Gastroesophageal sphincter (tissue), 4 donors: ENCODE results near the gene FBXL17. TPM values are rescaled to one million over a fixed set of nuclear protein-coding genes. Genes with fewer than 3 reads are reported as not detected.

ENCODE experiments used
- ATAC-seq: fragments of 150-250 bp; one replicate; pipeline ENCODE4 v1.9.1; 2016; ENCODE audit warnings: mild to moderate bottlenecking, moderate library complexity
- H3K27ac ChIP-seq, 4 donors: fragments of 200-600 bp; sonication (generic) in 3 of 4; 1 replicate in 3 of 4; 2 replicates in 1 of 4; pipeline ENCODE4 v1.5.1; 2016 to 2019
- H3K27me3 ChIP-seq: fragments of 200-600 bp; sonication (generic); one replicate; pipeline ENCODE4 v1.5.1; 2019
- H3K36me3 ChIP-seq, 2 donors: fragments of 200-600 bp; sonication (generic); one replicate each; pipeline ENCODE4 v1.5.1; 2019; ENCODE audit warnings: control low read depth in 1 of 2
- H3K4me1 ChIP-seq, 3 donors: fragments of 200-600 bp; sonication (generic); 1 replicate in 2 of 3; 2 replicates in 1 of 3; pipeline ENCODE4 v1.5.1; 2016 to 2019; ENCODE audit warnings: control low read depth in 2 of 3
- H3K4me3 ChIP-seq, 2 donors: fragments of 200-600 bp; sonication (generic); one replicate each; pipeline ENCODE4 v1.5.1; 2019; ENCODE audit warnings: mild to moderate bottlenecking in 1 of 2, moderate library complexity in 1 of 2
- H3K9me3 ChIP-seq, 3 donors: fragments of 200-600 bp; sonication (generic); one replicate each; pipeline ENCODE4 v1.5.1; 2017 to 2019; ENCODE audit warnings: control low read depth in 2 of 3
- CTCF ChIP-seq, 4 experiments: fragments of 200-600 bp in 2 of 4; fragments of 450-650 bp in 2 of 4; sonication (generic) in 1 of 4; IDR thresholded peaks; one replicate each; pipeline ENCODE4 v1.5.1; 2017 to 2019; ENCODE audit warnings: antibody characterized with exemption in 4 of 4, mild to moderate bottlenecking in 2 of 4, moderate library complexity in 2 of 4
- EP300 ChIP-seq: sonication (generic); formaldehyde crosslinking; IDR thresholded peaks from one replicate; pipeline ENCODE4 v1.6.1; 2017; ENCODE audit warnings: antibody characterized with exemption, mild to moderate bottlenecking
- POLR2A ChIP-seq, 2 donors: fragments of 450-650 bp; IDR thresholded peaks; one replicate each; pipeline ENCODE4 v1.6.1; 2017; ENCODE audit warnings: antibody characterized with exemption in 2 of 2, mild to moderate bottlenecking in 2 of 2, moderate library complexity in 1 of 2
- POLR2AphosphoS5 ChIP-seq: sonication (generic); formaldehyde crosslinking; IDR thresholded peaks from one replicate; pipeline ENCODE4 v1.6.1; 2017; ENCODE audit warnings: antibody characterized with exemption
- WGBS, 2 donors: methylation state at CpG; one replicate each; pipeline ENCODE4 v1.1.5; 2018; ENCODE audit warnings: low coverage in 1 of 2; 5-methylcytosine and 5-hydroxymethylcytosine counted together
- total RNA-seq, 4 donors: library from RNA; depleted of rRNA; stranded (reverse); fragments of >200 nt; gene quantifications; one replicate each; pipeline ENCODE4 v1.1.0, GENCODE V29; 2016

Gene FBXL17
- total RNA-seq, 4 donors from 2014 or later = 15.3 to 25.5 (median 21.7) TPM

DNA sequence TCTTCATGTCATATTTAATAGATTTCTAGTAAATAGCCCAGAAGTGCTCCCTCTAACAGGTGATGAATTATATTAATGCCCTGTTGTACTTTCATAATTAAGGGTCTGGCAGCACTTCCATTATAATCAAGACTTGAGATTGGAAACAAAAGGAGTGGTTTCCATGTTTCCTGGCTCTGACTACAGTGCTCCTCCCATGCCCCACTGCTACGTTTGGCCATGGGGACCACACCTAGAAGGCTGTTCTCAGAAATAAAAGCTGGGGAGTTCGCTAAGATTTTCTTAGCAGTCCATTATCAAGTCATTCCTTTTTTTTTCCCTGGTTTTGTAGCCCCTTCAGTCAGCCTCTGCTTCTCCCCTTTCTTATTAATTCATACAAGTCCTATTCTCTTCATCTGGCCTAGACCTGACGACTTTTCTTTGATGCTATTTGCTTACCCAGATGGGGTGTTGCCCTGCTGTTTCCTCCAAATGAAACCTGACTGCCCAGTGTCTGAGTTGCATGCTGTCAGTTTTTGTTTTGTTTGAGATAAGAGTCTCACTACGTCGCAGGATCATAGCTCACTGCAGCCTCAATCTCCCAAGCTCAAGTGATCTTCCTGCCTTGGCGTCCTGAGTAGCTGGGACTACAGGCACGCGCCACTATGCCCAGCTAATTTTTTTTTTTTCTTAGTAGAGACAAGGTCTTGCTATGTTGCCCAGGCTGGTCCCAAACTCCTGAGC is 399.0 kb downstream of the FBXL17 start:
- Histone ChIP-seq H3K4me1 (no peaks in the 10 kb centered on the region), H3K9me3 (no peaks in the 10 kb centered on the region), H3K27ac (no peak overlapping the region), H3K4me3 (no peak overlapping the region), H3K36me3 (no peaks in the 10 kb centered on the region), H3K27me3 (no peaks in the 10 kb centered on the region)
- WGBS, 2 donors = 56 to 79% methylated on average over 1 to 8 of the region's 8 CpGs
- no peak for TF ChIP-seq CTCF (IDR thresholded peaks at IDR 0.05)
- no peak for TF ChIP-seq EP300
- TF ChIP-seq POLR2A (IDR thresholded peaks at IDR 0.05) = no peak
- no peak for TF ChIP-seq POLR2AphosphoS5
- ATAC-seq = no peak

GRCh38 chr5:107980923-107981692 is 400.8 kb downstream of the FBXL17 start:
- ATAC-seq = no peak
- Histone ChIP-seq H3K27ac (no peak overlapping the region), H3K4me3 (no peak overlapping the region), H3K9me3 (no peaks in the 10 kb centered on the region), H3K27me3 (no peaks in the 10 kb centered on the region), H3K36me3 (no peaks in the 10 kb centered on the region), H3K4me1 (no peaks in the 10 kb centered on the region)
- WGBS, 2 donors = 96 to 99% methylated on average over 10 to 13 of the region's 13 CpGs
- no peak for TF ChIP-seq POLR2AphosphoS5

GRCh38 chr5:107979900-107980299 is 402.0 kb downstream of the FBXL17 start:
- WGBS, 2 donors = 45 to 86% methylated on average over 2 of the region's 2 CpGs
- no peaks in the 10 kb centered on the region for H3K9me3 ChIP-seq
- no peaks in the 10 kb centered on the region for H3K4me1 ChIP-seq
- TF ChIP-seq EP300 = no peak
- TF ChIP-seq CTCF (IDR thresholded peaks at IDR 0.05) = no peak
- TF ChIP-seq POLR2A (IDR thresholded peaks at IDR 0.05) = no peak
- no peak for TF ChIP-seq POLR2AphosphoS5
- H3K36me3 ChIP-seq = no peaks in the 10 kb centered on the region
- ATAC-seq = no peak
- no peak overlapping the region for H3K4me3 ChIP-seq
- H3K27ac ChIP-seq = no peak overlapping the region
- no peaks in the 10 kb centered on the region for H3K27me3 ChIP-seq

DNA sequence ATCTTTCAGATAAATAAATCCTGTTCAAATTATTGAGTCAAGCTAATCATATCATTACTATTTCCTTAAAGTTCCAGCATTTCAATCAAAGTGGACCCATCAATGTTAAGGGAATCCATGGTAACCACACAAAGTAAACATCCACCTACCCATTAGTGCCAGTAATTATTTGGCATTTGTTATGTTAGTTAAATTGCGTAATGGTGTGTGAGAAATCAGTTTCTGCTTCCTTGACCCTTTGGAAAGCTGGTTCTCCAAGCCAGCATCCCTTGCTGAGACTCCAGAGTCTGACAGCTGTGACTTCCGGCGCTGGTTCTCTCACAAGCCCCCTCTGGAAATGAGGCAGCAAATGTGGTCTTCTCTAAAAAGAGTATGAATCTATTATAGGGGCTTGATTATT is 402.6 kb downstream of the FBXL17 start:
- Histone ChIP-seq H3K27ac (no peak overlapping the region), H3K4me3 (no peak overlapping the region), H3K27me3 (no peaks in the 10 kb centered on the region), H3K36me3 (no peaks in the 10 kb centered on the region), H3K4me1 (no peaks in the 10 kb centered on the region), H3K9me3 (no peaks in the 10 kb centered on the region)
- ATAC-seq = no peak
- 79 to 86% methylated on average over 3 of the region's 3 CpGs for WGBS, 2 donors
- TF ChIP-seq POLR2AphosphoS5 = no peak
- TF ChIP-seq CTCF (IDR thresholded peaks at IDR 0.05) = no peak
- TF ChIP-seq EP300 = no peak
- TF ChIP-seq POLR2A (IDR thresholded peaks at IDR 0.05) = no peak

DNA sequence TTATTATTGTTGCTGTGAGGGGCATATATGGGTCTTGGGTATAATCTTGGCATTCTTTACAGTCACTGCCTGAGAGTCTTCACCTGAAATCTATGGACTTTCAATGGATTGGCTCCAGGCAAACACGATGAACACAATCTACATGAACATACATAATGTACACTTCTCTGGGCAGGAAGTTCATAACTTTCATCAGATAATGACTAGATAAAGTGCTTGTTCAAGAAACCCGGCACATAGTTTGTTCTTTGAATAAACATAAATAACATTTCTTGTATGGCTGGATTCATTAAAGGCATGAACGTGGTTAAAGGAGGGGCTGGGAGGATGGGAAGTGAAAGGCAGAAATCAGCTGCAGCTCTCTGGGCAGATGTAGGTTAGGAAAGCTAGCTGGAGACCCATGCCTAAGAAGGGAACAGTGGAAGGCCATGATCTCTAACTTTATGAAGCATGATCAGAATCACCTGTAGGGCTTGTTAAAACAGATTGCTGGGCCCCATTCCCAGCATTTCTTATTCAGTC is 404.3 kb downstream of the FBXL17 start:
- 77 to 81% methylated on average over 3 of the region's 3 CpGs for WGBS, 2 donors

More for the DNA sequence above, 404.3 kb downstream of the FBXL17 start:
- H3K27ac ChIP-seq = no peak overlapping the region
- no peaks in the 10 kb centered on the region for H3K4me1 ChIP-seq
- no peaks in the 10 kb centered on the region for H3K27me3 ChIP-seq
- TF ChIP-seq POLR2A (IDR thresholded peaks at IDR 0.05) (no peak), EP300 (no peak), CTCF (IDR thresholded peaks at IDR 0.05) (no peak), POLR2AphosphoS5 (no peak)
- no peaks in the 10 kb centered on the region for H3K9me3 ChIP-seq
- no peak for ATAC-seq
- H3K36me3 ChIP-seq = no peaks in the 10 kb centered on the region
- H3K4me3 ChIP-seq = no peak overlapping the region
